C4-2B (cell line): ENCODE data around the gene CWC27.

ENCODE experiments used
- H3K27ac ChIP-seq: fragments of 450-650 bp; 2 replicates; pipeline ENCODE4 v1.5.1; 2017
- ZFX ChIP-seq: fragments of 450-650 bp; IDR thresholded peaks from 2 replicates; pipeline ENCODE4 v1.6.1; 2017
- TF ChIP-seq, protein P1 (sequence below): fragments of 450-650 bp; conservative IDR thresholded peaks from 2 replicates; pipeline ENCODE4 v1.5.1; 2017; ENCODE audit warnings: mild to moderate bottlenecking

The CWC27 gene

DNA sequence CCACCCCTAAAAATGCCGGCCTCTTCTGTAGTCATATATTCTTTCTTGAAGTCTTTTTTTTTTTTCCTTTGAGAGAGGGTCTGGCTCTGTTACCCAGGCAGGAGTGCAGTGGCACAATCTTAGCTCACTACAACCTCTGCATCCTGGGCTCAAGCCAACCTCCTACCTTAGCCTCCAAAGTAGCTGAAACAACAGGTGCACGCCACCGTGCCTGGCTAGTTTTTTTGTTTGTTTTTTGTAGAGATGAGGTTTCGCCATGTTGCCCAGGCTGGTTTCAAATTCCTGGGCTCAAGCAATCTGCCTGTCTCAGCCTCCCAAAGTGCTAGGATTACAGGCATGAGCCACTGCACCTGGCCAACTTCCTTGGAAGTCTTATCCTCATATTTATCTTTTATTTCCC is 19.3 kb upstream of the CWC27 start:
- no peak for TF ChIP-seq ZFX
- TF ChIP-seq, protein P1, sequence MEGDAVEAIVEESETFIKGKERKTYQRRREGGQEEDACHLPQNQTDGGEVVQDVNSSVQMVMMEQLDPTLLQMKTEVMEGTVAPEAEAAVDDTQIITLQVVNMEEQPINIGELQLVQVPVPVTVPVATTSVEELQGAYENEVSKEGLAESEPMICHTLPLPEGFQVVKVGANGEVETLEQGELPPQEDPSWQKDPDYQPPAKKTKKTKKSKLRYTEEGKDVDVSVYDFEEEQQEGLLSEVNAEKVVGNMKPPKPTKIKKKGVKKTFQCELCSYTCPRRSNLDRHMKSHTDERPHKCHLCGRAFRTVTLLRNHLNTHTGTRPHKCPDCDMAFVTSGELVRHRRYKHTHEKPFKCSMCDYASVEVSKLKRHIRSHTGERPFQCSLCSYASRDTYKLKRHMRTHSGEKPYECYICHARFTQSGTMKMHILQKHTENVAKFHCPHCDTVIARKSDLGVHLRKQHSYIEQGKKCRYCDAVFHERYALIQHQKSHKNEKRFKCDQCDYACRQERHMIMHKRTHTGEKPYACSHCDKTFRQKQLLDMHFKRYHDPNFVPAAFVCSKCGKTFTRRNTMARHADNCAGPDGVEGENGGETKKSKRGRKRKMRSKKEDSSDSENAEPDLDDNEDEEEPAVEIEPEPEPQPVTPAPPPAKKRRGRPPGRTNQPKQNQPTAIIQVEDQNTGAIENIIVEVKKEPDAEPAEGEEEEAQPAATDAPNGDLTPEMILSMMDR: no peak

DNA sequence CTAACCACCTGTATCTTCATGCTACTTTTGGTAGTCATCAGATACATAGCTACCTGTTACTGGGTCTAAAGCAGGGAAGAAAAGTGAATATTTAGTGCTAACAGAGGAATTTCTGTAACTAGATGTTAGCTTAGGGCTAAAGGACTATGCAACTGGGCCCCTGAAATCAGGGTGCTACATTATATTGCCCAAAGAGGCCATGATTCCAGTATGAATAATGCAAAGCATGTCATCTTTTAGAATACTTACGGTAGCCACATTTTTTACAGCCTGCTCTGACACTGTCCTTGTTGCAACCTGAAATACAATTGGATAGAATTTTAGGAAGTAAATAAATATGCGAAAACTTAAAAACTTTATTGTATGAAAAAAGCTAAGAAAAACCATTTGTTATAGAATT is 14.7 kb upstream of the CWC27 start:
- H3K27ac ChIP-seq: no peak overlapping the region
- no peak for TF ChIP-seq ZFX
- TF ChIP-seq, protein P1: no peak

More for the DNA sequence above, 19.3 kb upstream of the CWC27 start:
- no peak overlapping the region for H3K27ac ChIP-seq

DNA sequence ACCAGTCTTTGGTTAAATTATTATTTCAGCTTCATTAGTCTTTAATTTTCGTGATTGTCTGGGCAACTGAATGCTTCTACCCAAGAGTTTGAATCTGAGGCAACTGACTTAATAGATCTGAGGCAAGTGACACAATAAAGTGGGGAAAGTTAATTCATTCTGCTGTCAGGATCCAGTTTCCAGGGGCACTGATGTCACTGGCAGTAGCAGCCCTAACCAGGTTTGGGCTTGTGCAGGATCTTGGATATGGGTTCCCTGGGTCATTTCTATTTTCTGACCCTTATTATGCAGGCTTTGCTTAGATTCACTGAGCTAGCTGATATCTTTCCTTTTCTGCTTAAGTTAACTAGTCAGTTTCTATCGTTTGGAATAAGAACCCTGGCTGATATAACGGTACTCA is 9.8 kb upstream of the CWC27 start:
- H3K27ac ChIP-seq: no peak overlapping the region
- TF ChIP-seq, protein P1: no peak
- TF ChIP-seq ZFX: no peak

DNA sequence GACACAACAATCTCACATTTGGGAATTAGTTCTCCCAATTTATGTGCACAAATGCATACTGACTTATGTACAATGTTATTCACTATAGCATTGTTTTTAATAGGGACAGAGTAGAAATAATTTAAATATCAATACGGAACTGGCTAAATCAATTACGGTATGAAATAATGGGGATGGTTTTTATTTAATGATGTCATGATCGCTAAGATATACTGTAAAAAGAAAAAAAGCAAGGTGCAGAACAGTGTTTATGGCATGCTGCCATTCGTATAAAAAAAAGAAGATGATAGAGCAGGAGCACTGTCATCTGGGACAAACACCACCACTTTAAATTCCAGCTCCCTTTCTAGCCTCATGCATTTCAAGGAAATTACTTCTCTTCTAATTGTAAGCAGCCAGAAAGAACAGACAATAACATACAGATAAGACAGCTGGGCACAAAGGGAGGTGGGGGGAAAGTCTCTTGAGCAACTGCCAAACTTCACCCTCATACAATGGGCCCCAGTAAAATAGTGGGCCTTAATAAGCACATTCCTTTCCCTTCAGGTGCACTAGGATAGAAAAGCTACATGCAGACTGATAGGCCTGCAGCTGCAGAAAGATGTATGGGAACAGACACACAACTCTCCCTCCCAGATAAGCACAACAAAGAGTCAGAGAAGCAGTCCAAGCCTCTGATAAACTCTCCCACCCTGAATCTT is 8.6 kb upstream of the CWC27 start:
- TF ChIP-seq, protein P1: no peak
- no peak for TF ChIP-seq ZFX
- no peak overlapping the region for H3K27ac ChIP-seq

DNA sequence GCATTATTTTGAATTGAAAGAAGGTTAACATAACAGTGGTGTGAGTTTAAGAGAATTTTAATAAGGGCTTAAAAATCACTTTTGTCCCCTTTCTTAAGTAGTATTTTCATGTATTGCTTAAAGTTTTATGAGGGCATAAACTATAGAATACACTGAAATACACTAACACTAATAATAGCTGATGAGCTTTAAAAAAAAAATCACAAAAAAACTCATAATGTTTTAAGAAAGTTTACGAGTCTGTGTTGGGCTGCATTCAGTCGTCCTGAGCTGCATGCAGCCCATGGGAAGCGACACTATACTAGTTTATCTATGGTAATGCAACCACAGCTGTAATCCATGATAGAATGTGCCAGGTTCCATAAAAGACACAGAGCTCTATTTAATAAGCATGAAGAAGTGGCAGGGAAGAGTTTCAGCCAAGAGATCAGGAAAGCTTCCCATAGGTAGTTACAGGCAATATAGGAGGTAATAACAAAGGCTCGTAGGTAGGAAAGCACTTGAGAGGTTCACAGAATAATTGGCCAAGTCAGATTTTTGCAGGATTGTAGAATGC is 4.7 kb upstream of the CWC27 start:
- no peak overlapping the region for H3K27ac ChIP-seq
- TF ChIP-seq ZFX: no peak
- TF ChIP-seq, protein P1: no peak

DNA sequence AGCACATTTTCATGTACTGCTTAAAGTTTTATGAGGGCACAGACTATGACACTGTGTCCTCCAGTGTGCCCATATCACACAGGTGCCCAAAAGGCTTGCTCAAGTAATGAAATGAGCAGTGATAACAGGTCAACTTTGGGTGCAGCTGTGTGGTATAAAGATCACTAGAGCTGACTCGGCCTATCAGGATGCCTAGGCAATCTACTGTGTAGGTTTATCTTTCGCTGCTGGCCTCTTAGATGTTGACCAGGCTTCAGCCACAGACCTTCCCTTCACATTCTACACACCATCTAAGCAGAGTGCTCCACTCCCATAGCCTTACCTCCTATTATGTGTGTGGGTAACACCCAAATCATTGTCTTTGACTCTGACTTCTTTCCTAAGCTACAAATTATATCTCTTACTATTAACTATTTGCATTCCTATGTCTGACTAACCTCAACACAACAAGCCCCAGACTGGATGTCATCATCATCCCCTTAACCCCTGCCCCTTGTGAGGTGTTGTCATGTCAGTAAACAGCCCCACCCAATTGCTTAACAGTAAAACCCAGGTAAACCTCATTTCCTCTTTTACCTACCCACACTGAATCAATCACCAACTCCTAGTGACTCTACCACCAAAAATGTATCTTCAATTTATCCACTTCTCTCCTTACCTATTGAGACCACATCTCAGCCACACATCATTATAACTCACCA is 2.8 kb upstream of the CWC27 start:
- no peak overlapping the region for H3K27ac ChIP-seq
- TF ChIP-seq, protein P1: no peak
- TF ChIP-seq ZFX: no peak

DNA sequence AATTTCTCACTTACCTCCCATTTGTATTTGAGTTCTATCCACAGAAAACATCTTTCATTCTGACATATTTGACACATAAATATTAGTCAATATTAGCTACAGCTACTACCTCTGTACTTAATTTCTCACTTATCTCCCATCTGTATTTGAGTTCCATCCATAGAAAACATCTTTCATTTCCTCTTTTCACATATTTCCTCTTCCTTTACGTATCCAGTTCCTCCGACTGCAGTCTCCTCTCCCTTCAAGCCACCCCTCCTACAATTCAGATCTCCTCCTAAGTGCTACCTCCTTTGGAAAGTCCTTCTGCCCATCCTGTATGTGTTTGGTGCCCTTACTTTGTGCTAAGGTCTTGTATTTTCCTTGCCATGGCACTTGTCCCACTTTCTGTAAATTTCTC is 1.8 kb upstream of the CWC27 start:
- no peak overlapping the region for H3K27ac ChIP-seq
- TF ChIP-seq, protein P1: no peak
- TF ChIP-seq ZFX: no peak
